Measurements from ENCODE around the gene SYT7. TPM values are rescaled to one million over a fixed set of nuclear protein-coding genes. Genes with fewer than 3 reads are reported as not detected.

SYT7 gene
- total and polyA plus RNA-seq, 10 of the 15 experiments (the other 5 are each of a cell fraction or from before 2014, with no cell fraction given): not detected

- no peaks in the 10 kb centered on the region for H3K4me1 ChIP-seq (ENCODE audit: control insufficient read depth, insufficient read depth, low read length)
- no peak overlapping the region for H3K9ac ChIP-seq (ENCODE audit: control insufficient read depth, insufficient read depth, low read length)
- no peak overlapping the region for H3K4me3 ChIP-seq
- ChIA-PET RAD21 (ENCODE audit: unreplicated experiment) (no interaction called here), CTCF (no interaction called here), SMC1A (ENCODE audit: uncharacterized antibody, unreplicated experiment) (interaction anchor here (0.6 kb wide), 1 partner anchor 534 kb away, joined by 3 read pairs; no protein-coding TSS in a partner anchor), POLR2A (no interaction called here)
- H4K20me1 ChIP-seq (ENCODE audit: control insufficient read depth, insufficient read depth): no peaks in the 10 kb centered on the region; the same call in 1 of the 2 replicates
- H3K79me2 ChIP-seq (ENCODE audit: control insufficient read depth, insufficient read depth, low read length): no peaks in the 10 kb centered on the region
- BruUV-seq (replicated peaks): no TSS peak
- DNase-seq (ENCODE audit: low read depth, low spot score): no peak
- no peak for FAIRE-seq
- no peaks in the 10 kb centered on the region for H3K36me3 ChIP-seq (ENCODE audit: control insufficient read depth in 2 of 2, insufficient read depth in 2 of 2, low read length in 1 of 2)
- peaks cover 6% of the 10 kb centered on the region in 2 experiments; a peak in 3 of 4 replicates for H3K27me3 ChIP-seq (replicated peaks in 1 of 2; ENCODE audit: control insufficient read depth in 2 of 2, insufficient read depth in 2 of 2, low read length in 1 of 2)
- in situ Hi-C loops (cut with MboI): no loop called here
- no peak overlapping the region for H3K27ac ChIP-seq (ENCODE audit: control insufficient read depth, insufficient read depth)
- ATAC-seq: no peak
- no peak for TF ChIP-seq YBX1 (IDR thresholded peaks at IDR 0.05)
- TF ChIP-seq HDGF (IDR thresholded peaks at IDR 0.05): no peak
- TF ChIP-seq REST (IDR thresholded peaks at IDR 0.05; ENCODE audit: low read depth, low read length): no peak
- TF ChIP-seq, protein P1, sequence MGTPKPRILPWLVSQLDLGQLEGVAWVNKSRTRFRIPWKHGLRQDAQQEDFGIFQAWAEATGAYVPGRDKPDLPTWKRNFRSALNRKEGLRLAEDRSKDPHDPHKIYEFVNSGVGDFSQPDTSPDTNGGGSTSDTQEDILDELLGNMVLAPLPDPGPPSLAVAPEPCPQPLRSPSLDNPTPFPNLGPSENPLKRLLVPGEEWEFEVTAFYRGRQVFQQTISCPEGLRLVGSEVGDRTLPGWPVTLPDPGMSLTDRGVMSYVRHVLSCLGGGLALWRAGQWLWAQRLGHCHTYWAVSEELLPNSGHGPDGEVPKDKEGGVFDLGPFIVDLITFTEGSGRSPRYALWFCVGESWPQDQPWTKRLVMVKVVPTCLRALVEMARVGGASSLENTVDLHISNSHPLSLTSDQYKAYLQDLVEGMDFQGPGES (IDR thresholded peaks at IDR 0.05): no peak
- TF ChIP-seq SP1 (IDR thresholded peaks at IDR 0.05; ENCODE audit: low read depth, low read length): no peak
- no peak for TF ChIP-seq SMC3 (IDR thresholded peaks at IDR 0.05; ENCODE audit: borderline replicate concordance, low read length)
- no peak for TF ChIP-seq KAT2A (conservative IDR thresholded peaks at IDR 0.05; ENCODE audit: control insufficient read depth, low read depth, low read length)
- no peak for TF ChIP-seq CBX3 (IDR thresholded peaks at IDR 0.05; ENCODE audit: borderline replicate concordance, low read depth)
- no peak for TF ChIP-seq USF1 (IDR thresholded peaks at IDR 0.05; ENCODE audit: borderline replicate concordance, extremely low read length, insufficient read depth, low read depth, low read length)
- TF ChIP-seq TCF12 (IDR thresholded peaks at IDR 0.05; ENCODE audit: low read depth, low read length): no peak
- H3K9me3 ChIP-seq (replicated peaks; ENCODE audit: control insufficient read depth, insufficient read depth, low read length): no peaks in the 10 kb centered on the region
- H3K4me2 ChIP-seq (ENCODE audit: control insufficient read depth, insufficient read depth): no peak overlapping the region
- H2AFZ ChIP-seq (ENCODE audit: control insufficient read depth, low read depth, low read length): no peak overlapping the region
- 77% methylated on average over 3 of the region's 3 CpGs for WGBS (ENCODE audit: insufficient coverage, insufficient replicate concordance, low lambda C conversion rate, missing lambda C conversion rate)
- intact Hi-C loops (cut with micrococcal nuclease; ENCODE audit: unreplicated experiment): no loop called here
Measured at GRCh38 chr11:61556621-61557020, 24.3 kb downstream of the SYT7 start.

All from GM12878 (cell line).